NB4 (cell line): ENCODE results near the gene SLC6A12.

ENCODE experiments used
- POLR2A ChIP-seq: IDR thresholded peaks from 2 replicates; pipeline ENCODE4 v1.6.1; 2011; ENCODE audit warnings: mild to moderate bottlenecking; ENCODE audit not compliant: insufficient read length; ENCODE audit errors: extremely low read depth
- TF ChIP-seq, protein P1 (sequence below): IDR thresholded peaks from one replicate; pipeline ENCODE4 v1.5.1; 2012; ENCODE audit warnings: low read depth, low read length

DNA sequence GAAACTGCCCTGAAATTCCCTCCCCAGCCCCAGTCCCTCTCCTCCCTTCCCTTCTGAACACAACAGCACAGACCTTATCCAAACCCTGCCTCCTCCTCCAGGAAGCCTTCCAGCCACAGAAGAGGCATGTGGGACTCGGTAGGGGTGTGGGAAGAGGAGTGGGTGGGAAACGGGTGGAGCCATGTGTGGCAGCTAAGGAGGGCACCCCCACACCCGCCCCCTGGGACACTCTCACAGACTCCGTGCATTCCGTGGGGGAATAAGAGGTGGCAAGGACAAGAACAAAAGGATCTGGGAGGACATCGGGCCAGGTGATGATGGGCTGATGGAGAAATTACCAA is 24.4 kb downstream of the SLC6A12 start:
- TF ChIP-seq, protein P1, sequence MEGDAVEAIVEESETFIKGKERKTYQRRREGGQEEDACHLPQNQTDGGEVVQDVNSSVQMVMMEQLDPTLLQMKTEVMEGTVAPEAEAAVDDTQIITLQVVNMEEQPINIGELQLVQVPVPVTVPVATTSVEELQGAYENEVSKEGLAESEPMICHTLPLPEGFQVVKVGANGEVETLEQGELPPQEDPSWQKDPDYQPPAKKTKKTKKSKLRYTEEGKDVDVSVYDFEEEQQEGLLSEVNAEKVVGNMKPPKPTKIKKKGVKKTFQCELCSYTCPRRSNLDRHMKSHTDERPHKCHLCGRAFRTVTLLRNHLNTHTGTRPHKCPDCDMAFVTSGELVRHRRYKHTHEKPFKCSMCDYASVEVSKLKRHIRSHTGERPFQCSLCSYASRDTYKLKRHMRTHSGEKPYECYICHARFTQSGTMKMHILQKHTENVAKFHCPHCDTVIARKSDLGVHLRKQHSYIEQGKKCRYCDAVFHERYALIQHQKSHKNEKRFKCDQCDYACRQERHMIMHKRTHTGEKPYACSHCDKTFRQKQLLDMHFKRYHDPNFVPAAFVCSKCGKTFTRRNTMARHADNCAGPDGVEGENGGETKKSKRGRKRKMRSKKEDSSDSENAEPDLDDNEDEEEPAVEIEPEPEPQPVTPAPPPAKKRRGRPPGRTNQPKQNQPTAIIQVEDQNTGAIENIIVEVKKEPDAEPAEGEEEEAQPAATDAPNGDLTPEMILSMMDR: no peak
- TF ChIP-seq POLR2A: no peak
